GM19455 (cell line): ENCODE results near the gene PLA2G7.

Experiments
- ATAC-seq: cut with Tn5 transposase; IDR thresholded peaks from one replicate; pipeline ENCODE4 v1.9.1; 2021; ENCODE audit not compliant: unreplicated experiment

Gene PLA2G7

DNA sequence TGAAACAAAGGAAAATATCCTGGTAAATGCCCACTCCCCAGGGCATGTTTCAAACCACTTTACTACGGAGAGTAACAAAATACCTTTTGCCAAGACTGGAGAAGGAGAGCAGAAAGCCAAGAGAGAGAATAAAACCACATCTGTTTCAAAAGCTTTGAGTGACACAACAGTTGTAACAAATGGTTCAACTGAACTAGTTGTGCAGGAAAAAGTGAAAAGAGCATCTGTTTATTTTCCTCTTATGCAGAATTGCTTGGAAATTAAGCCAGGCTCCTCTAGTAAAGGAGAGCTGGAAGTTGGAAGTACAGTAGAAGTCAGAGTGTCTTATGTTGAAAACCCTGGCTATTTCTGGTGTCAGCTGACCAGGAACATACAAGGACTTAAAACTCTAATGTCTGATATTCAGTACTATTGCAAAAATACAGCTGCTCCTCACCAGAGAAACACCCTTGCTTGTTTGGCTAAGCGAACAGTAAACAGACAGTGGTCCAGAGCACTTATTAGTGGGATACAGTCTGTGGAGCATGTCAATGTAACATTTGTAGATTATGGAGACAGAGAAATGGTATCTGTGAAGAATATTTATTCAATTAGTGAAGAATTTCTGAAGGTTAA, 44.9 kb downstream of the PLA2G7 start:
- no peak for ATAC-seq

GRCh38 chr6:46689657-46690056, 45.5 kb downstream of the PLA2G7 start:
- no peak for ATAC-seq

- ATAC-seq: no peak
Measured at GRCh38 chr6:46688966-46689335, 46.2 kb downstream of the PLA2G7 start.

GRCh38 chr6:46688117-46688965, 46.8 kb downstream of the PLA2G7 start:
- no peak for ATAC-seq

GRCh38 chr6:46687619-46688097, 47.5 kb downstream of the PLA2G7 start, which contains the start of gene TDRD6:
Gene TDRD6 (plus strand): TSS chr6:46687885. CDS start chr6:46688129, 244 bp downstream.
- no peak for ATAC-seq

- no peak for ATAC-seq
Measured at GRCh38 chr6:46684771-46685170, 50.4 kb downstream of the PLA2G7 start.

GRCh38 chr6:46677314-46677654, 57.9 kb downstream of the PLA2G7 start:
- no peak for ATAC-seq

GRCh38 chr6:46676604-46677313, 58.4 kb downstream of the PLA2G7 start:
- ATAC-seq: no peak

DNA sequence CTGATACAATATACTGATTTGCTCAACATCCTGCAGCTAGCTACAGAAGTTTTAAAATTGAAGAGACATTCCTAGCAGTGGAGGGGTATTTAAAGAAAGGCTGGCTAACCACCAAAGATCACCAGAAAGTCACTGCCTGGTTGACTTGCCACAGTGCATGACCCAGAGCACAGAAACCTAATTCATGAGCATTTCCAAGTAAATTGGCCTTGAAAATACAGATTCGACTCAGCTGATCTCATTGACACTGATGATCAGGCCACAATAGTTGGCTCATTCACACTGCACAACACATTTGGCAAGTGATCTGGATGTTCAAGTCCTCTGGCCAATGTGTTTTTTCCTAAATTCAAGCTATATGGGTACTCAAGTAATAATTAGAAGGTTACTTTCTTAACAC, 60.8 kb downstream of the PLA2G7 start:
- ATAC-seq: no peak

DNA sequence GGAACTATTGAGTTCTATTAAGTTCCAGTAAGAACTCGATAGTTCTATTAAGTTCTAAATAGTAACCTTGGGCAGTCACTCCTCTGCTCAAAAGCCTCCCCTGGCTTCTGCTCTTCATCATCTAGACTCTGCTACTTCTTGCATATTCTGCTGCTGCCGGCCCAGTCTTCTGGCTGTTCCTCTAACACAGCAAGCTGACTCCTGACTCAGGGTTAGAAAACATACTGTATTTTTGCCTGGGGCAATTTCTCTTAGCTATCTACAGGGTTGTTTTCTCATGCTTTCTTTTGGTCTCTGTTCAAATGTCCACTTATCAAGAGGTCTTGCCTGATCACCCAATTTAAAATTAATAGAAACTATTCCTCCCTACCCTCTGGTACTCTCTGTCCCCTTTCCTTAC, 67.8 kb downstream of the PLA2G7 start:
- no peak for ATAC-seq

GRCh38 chr6:46661483-46661882, 73.7 kb downstream of the PLA2G7 start:
- ATAC-seq: no peak

DNA sequence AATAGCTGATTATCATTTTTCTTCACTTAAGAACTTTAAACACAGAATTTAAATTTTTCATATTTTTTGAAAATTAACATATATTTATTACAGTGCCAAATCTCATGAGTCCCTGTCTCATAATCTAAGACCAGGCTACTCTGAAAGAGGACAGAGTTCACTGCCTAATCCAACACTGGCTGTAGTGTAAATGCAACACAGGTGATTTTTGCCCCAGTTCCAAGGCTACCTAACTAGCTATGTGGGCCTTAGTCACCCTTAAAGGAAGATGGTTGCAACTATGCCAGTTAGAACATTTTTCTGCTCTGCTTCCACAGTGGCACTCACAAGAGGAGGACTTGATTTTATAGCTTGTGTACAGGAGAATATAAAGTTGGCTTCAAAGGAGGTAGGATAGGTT, 77.5 kb downstream of the PLA2G7 start:
- no peak for ATAC-seq

- ATAC-seq: no peak
Measured at GRCh38 chr6:46655803-46656202, 79.4 kb downstream of the PLA2G7 start.
